Smooth muscle cell (in vitro differentiated cells): Measurements from ENCODE around the gene MAGEA10. TPM values are rescaled to one million over a fixed set of nuclear protein-coding genes. Genes with fewer than 3 reads are reported as not detected.

Source experiments
- DNase-seq: peaks from one replicate; lab custom pipeline; 2025; ENCODE audit not compliant: unreplicated experiment; lab: John Stamatoyannopoulos, UW
- H2AFZ ChIP-seq: fragments of 200-600 bp; sonication (generic); 2 replicates; pipeline ENCODE4 v1.6.0; 2016; ENCODE audit warnings: antibody characterized with exemption, low read depth, mild to moderate bottlenecking
- H3F3A ChIP-seq: fragments of 200-600 bp; sonication (generic); 2 replicates; pipeline ENCODE4 v1.6.0; 2017; ENCODE audit warnings: antibody characterized with exemption, low read depth
- H3K27ac ChIP-seq: fragments of 200-600 bp; sonication (generic); 2 replicates; pipeline ENCODE4 v1.5.1; 2016; ENCODE audit warnings: low read depth, mild to moderate bottlenecking
- H3K27me3 ChIP-seq: fragments of 200-600 bp; sonication (generic); 2 replicates; pipeline ENCODE4 v1.6.1; 2016; ENCODE audit warnings: low read depth, mild to moderate bottlenecking
- H3K36me3 ChIP-seq: fragments of 200-600 bp; sonication (generic); 2 replicates; pipeline ENCODE4 v1.5.1; 2016; ENCODE audit warnings: low read depth
- H3K4me1 ChIP-seq: fragments of 200-600 bp; sonication (generic); 2 replicates; pipeline ENCODE4 v1.5.1; 2016; ENCODE audit warnings: low read depth
- H3K4me2 ChIP-seq: fragments of 200-600 bp; sonication (generic); 2 replicates; pipeline ENCODE4 v1.6.0; 2016; ENCODE audit warnings: mild to moderate bottlenecking
- H3K4me3 ChIP-seq: fragments of 200-600 bp; sonication (generic); 2 replicates; pipeline ENCODE4 v1.5.1; 2016; ENCODE audit warnings: mild to moderate bottlenecking
- H3K79me2 ChIP-seq: fragments of 200-600 bp; sonication (generic); 2 replicates; pipeline ENCODE4 v1.6.0; 2016; ENCODE audit warnings: low read depth, mild to moderate bottlenecking
- H3K9ac ChIP-seq: fragments of 200-600 bp; sonication (generic); 2 replicates; pipeline ENCODE4 v1.6.0; 2016; ENCODE audit warnings: low read depth
- H3K9me3 ChIP-seq: fragments of 200-600 bp; sonication (generic); replicated peaks from 2 replicates; pipeline ENCODE4 v1.5.1; 2016; ENCODE audit warnings: low read depth
- H4K20me1 ChIP-seq: fragments of 200-600 bp; sonication (generic); 2 replicates; pipeline ENCODE4 v1.6.0; 2016; ENCODE audit warnings: low read depth
- CTCF ChIP-seq: fragments of 200-600 bp; sonication (generic); IDR thresholded peaks from 2 replicates; pipeline ENCODE4 v1.5.1; 2017; ENCODE audit warnings: borderline replicate concordance, mild to moderate bottlenecking, antibody characterized with exemption; ENCODE audit not compliant: insufficient read depth, poor library complexity, severe bottlenecking
- WGBS: methylation state at CpG from one replicate; pipeline ENCODE4 v1.1.7; 2016; ENCODE audit warnings: low lambda C conversion rate; 5-methylcytosine and 5-hydroxymethylcytosine counted together
- polyA plus RNA-seq: library from polyadenylated mRNA; unstranded; fragments of >200 nt; fragmentation: Nextera tagmentation; extraction: Ambion mirVana; gene quantifications from 2 replicates; pipeline ENCODE4 v1.2.1, GENCODE V29; 2016
- total RNA-seq: library from RNA; depleted of rRNA; stranded (reverse); fragments of >200 nt; gene quantifications from 2 replicates; pipeline ENCODE4 v1.2.3, GENCODE V29; 2014

MAGEA10 gene
- total and polyA plus RNA-seq, 2 experiments from 2014 or later, result not detected

- no peak overlapping the region for H3K4me3 ChIP-seq
- no peaks in the 10 kb centered on the region for H3F3A ChIP-seq
- no peaks in the 10 kb centered on the region for H3K36me3 ChIP-seq
- H3K27me3 ChIP-seq, result no peaks in the 10 kb centered on the region
- no peak overlapping the region for H3K9ac ChIP-seq
- no peak overlapping the region for H2AFZ ChIP-seq
- no peaks in the 10 kb centered on the region for H3K4me1 ChIP-seq
- WGBS, result 68% methylated on average over 2 of the region's 2 CpGs
- no peak for DNase-seq
- no peak overlapping the region for H3K4me2 ChIP-seq
- no peaks in the 10 kb centered on the region for H4K20me1 ChIP-seq
- no peaks in the 10 kb centered on the region for H3K9me3 ChIP-seq
- no peak overlapping the region for H3K27ac ChIP-seq
- H3K79me2 ChIP-seq, result no peaks in the 10 kb centered on the region
- no peak for TF ChIP-seq CTCF
These were observed 17.5 kb upstream of the MAGEA10 start for GRCh38 chrX:152155766-152156310.

GRCh38 chrX:152154050-152154449 lies 15.7 kb upstream of the MAGEA10 start:
- no peaks in the 10 kb centered on the region for H3K79me2 ChIP-seq
- no peaks in the 10 kb centered on the region for H3F3A ChIP-seq
- no peak overlapping the region for H3K4me3 ChIP-seq
- 53% methylated on average over 1 of the region's 1 CpG for WGBS
- H3K4me2 ChIP-seq, result no peak overlapping the region
- no peaks in the 10 kb centered on the region for H4K20me1 ChIP-seq
- no peaks in the 10 kb centered on the region for H3K4me1 ChIP-seq
- TF ChIP-seq CTCF, result no peak
- no peaks in the 10 kb centered on the region for H3K27me3 ChIP-seq
- no peak for DNase-seq
- no peaks in the 10 kb centered on the region for H3K9me3 ChIP-seq
- H2AFZ ChIP-seq, result no peak overlapping the region
- H3K27ac ChIP-seq, result no peak overlapping the region
- no peak overlapping the region for H3K9ac ChIP-seq
- no peaks in the 10 kb centered on the region for H3K36me3 ChIP-seq

GRCh38 chrX:152151256-152151655 lies 12.9 kb upstream of the MAGEA10 start:
- H3K27me3 ChIP-seq, result no peaks in the 10 kb centered on the region
- H3K4me3 ChIP-seq, result no peak overlapping the region
- H3K4me1 ChIP-seq, result no peaks in the 10 kb centered on the region
- no peak overlapping the region for H3K9ac ChIP-seq
- H3K79me2 ChIP-seq, result no peaks in the 10 kb centered on the region
- TF ChIP-seq CTCF, result no peak
- H3K9me3 ChIP-seq, result no peaks in the 10 kb centered on the region
- no peak for DNase-seq
- no peaks in the 10 kb centered on the region for H3K36me3 ChIP-seq
- H3K4me2 ChIP-seq, result no peak overlapping the region
- no peak overlapping the region for H2AFZ ChIP-seq
- H3F3A ChIP-seq, result no peaks in the 10 kb centered on the region
- 67% methylated on average over 3 of the region's 3 CpGs for WGBS
- no peak overlapping the region for H3K27ac ChIP-seq
- no peaks in the 10 kb centered on the region for H4K20me1 ChIP-seq

GRCh38 chrX:152149648-152150047 lies 11.3 kb upstream of the MAGEA10 start:
- H3K4me3 ChIP-seq, result no peak overlapping the region
- 43% methylated on average over 2 of the region's 2 CpGs for WGBS
- H3F3A ChIP-seq, result no peaks in the 10 kb centered on the region
- H3K27ac ChIP-seq, result no peak overlapping the region
- DNase-seq, result no peak
- no peak overlapping the region for H3K9ac ChIP-seq
- no peak overlapping the region for H2AFZ ChIP-seq
- no peak for TF ChIP-seq CTCF
- H3K27me3 ChIP-seq, result no peaks in the 10 kb centered on the region
- no peaks in the 10 kb centered on the region for H4K20me1 ChIP-seq
- no peaks in the 10 kb centered on the region for H3K4me1 ChIP-seq
- no peaks in the 10 kb centered on the region for H3K79me2 ChIP-seq
- no peak overlapping the region for H3K4me2 ChIP-seq
- H3K9me3 ChIP-seq, result no peaks in the 10 kb centered on the region
- H3K36me3 ChIP-seq, result no peaks in the 10 kb centered on the region
